Measurements from ENCODE around the gene CNOT8.

- no peak for TF ChIP-seq YY1 (IDR thresholded peaks at IDR 0.05; ENCODE audit: low read depth)
- no peak for TF ChIP-seq RAD21 (IDR thresholded peaks at IDR 0.05; ENCODE audit: low read depth)
- no peak for TF ChIP-seq CREB1 (IDR thresholded peaks at IDR 0.05; ENCODE audit: low read depth)
- no peak for TF ChIP-seq MAX (IDR thresholded peaks at IDR 0.05)
These were observed 33.9 kb downstream of the CNOT8 start for GRCh38 chr5:154892369-154892771.
